Adrenal gland (tissue), 12 donors: ENCODE results near the gene RNF6. TPM values are rescaled to one million over a fixed set of nuclear protein-coding genes. Genes with fewer than 3 reads are reported as not detected.

Experiments used
- DNase-seq, 7 donors: peaks; one replicate each; pipeline ENCODE4 v3.0.0-alpha.2; 2019 to 2020
- H3K27ac ChIP-seq, 5 donors: fragments of 200-600 bp; sonication (generic) in 4 of 5; 1 replicate in 3 of 5; 2 replicates in 2 of 5; pipeline versions ENCODE4 v1.5.1 to v1.8.0; 2016 to 2020; ENCODE audit warnings: mild to moderate bottlenecking in 1 of 5
- H3K27me3 ChIP-seq: fragments of 200-600 bp; 2 replicates; pipeline ENCODE4 v1.8.0; 2021
- H3K36me3 ChIP-seq, 2 donors: fragments of 200-600 bp; replicated peaks in 1 of 2; 1 replicate in 1 of 2; 2 replicates in 1 of 2; pipeline versions ENCODE4 v1.5.1 to v1.8.0; 2018 to 2022
- H3K4me1 ChIP-seq, 2 donors: fragments of 200-600 bp; replicated peaks in 1 of 2; 1 replicate in 1 of 2; 2 replicates in 1 of 2; pipeline versions ENCODE4 v1.5.1 to v1.8.0; 2018 to 2021
- H3K4me3 ChIP-seq, 4 donors: fragments of 200-600 bp; sonication (generic) in 3 of 4; one replicate each; pipeline ENCODE4 v1.5.1; 2016 to 2018
- H3K9me3 ChIP-seq, 3 donors: fragments of 200-600 bp; sonication (generic) in 1 of 3; replicated peaks in 1 of 3; 1 replicate in 2 of 3; 2 replicates in 1 of 3; pipeline versions ENCODE4 v1.5.1 to v1.8.0; 2016 to 2021
- CTCF ChIP-seq, 6 experiments: fragments of 450-650 bp in 4 of 6; fragments of 200-600 bp in 2 of 6; sonication (generic) in 1 of 6; IDR thresholded peaks; 1 replicate in 5 of 6; 2 replicates in 1 of 6; pipeline versions ENCODE4 v1.5.1 to v1.8.0; 2016 to 2021; ENCODE audit warnings: antibody characterized with exemption in 6 of 6, mild to moderate bottlenecking in 2 of 6, moderate library complexity in 1 of 6
- POLR2A ChIP-seq, 2 donors: fragments of 450-650 bp; IDR thresholded peaks; one replicate each; pipeline ENCODE4 v1.6.1; 2017; ENCODE audit warnings: antibody characterized with exemption in 2 of 2, mild to moderate bottlenecking in 2 of 2, moderate library complexity in 1 of 2
- WGBS, 4 donors: extraction: QIAGEN DNeasy Blood & Tissue Kit in 2 of 4; methylation state at CpG; one replicate each; pipeline versions ENCODE4 v1.1.5 to v1.1.7; 2013 to 2017; 5-methylcytosine and 5-hydroxymethylcytosine counted together
- intact Hi-C, 2 donors: fragments of 100-400 bp; cut with DNase I; formaldehyde crosslinking; loops; one replicate each; pipeline versions ENCODE4 v1.14.1 to v1.15.0; 2022 to 2023
- polyA plus RNA-seq, 3 donors: library from polyadenylated mRNA; stranded (reverse); fragments of 200-250 nt in 2 of 3; fragments of 350-450 nt in 1 of 3; fragmentation: Illumina TruSeq in 1 of 3; extraction: RNeasy Lipid Tissue Mini Kit (QIAGEN cat#74804) in 1 of 3; gene quantifications; one replicate each; pipeline ENCODE4 v1.2.3, GENCODE V29; 2013 to 2014
- total RNA-seq, 9 donors: library from RNA; depleted of rRNA in 4 of 9; stranded (reverse); fragments of >200 nt in 4 of 9; fragments of 120-200 nt in 1 of 9; fragmentation: NEBNext Ultra II Directional in 1 of 9; extraction: Animal tissue kit (Norgen Biotek cat#: 25700) in 1 of 9; gene quantifications; one replicate each; pipeline versions ENCODE4 v1.1.0 to v1.2.4, GENCODE V29; 2013 to 2023
- donor health status: healthy with polysubstance abuse.
- donor health status: Bipolar disorder and iron deficiency.
- donor health status: DM: yes; HTN: yes; CAD: no.
- donor health status: DM: no; HTN: no; CAD: no.
- donor health status: DM: no; HTN: no; CAD: no.
- donor health status: DM: yes; HTN: yes; CAD: no.

The RNF6 gene
- total and polyA plus RNA-seq, 12 donors = 14.4 to 70.5 (median 31.4) TPM

DNA sequence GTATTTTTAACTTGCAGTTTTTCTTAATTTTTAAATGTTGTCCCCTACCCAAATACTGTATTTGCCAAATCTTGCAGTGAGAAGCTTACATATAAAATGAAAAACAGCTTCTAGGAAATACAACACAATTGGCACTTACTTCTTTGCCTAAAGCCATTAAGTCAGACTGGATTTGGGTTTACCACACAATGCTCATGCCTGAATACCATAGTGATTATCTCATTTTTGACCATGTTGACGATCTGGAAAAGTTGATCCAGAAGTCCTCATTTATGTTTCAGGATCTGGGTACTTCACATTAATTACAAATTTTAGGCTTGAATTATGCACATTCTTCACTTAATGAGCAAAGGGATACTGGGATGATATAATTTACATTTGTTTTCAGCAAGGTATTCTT lies 2.4 kb downstream of the RNF6 start:
- Histone ChIP-seq H3K36me3 (peaks cover 0 to 45% of the 10 kb centered on the region in 2 donors), H3K4me3 (no peak overlapping the region), H3K4me1 (peaks cover 11 to 26% of the 10 kb centered on the region in 2 donors), H3K27me3 (no peaks in the 10 kb centered on the region), H3K27ac (no peak overlapping the region), H3K9me3 (no peaks in the 10 kb centered on the region)
- TF ChIP-seq CTCF (IDR thresholded peaks at IDR 0.05) (no peak), POLR2A (IDR thresholded peaks at IDR 0.05) (no peak)
- no peak for DNase-seq
- 74 to 90% (median 84%) methylated on average over 1 of the region's 1 CpG for WGBS, 4 donors
- intact Hi-C loops = no loop called here

GRCh38 chr13:26216042-26216441 lies 6.1 kb downstream of the RNF6 start:
- 92 to 98% (median 94%) methylated on average over 2 of the region's 2 CpGs for WGBS, 4 donors
- H3K36me3 ChIP-seq = peaks cover 0 to 80% of the 10 kb centered on the region in 2 donors

GRCh38 chr13:26213982-26214381 lies 8.1 kb downstream of the RNF6 start:
- Histone ChIP-seq H3K27ac (no peak overlapping the region), H3K9me3 (no peaks in the 10 kb centered on the region), H3K4me3 (no peak overlapping the region), H3K27me3 (no peaks in the 10 kb centered on the region), H3K4me1 (no peaks in the 10 kb centered on the region), H3K36me3 (peaks cover 0 to 84% of the 10 kb centered on the region in 2 donors)
- intact Hi-C loops = no loop called here
- 88 to 95% (median 93%) methylated on average over 6 of the region's 6 CpGs for WGBS, 4 donors
- TF ChIP-seq CTCF (IDR thresholded peaks at IDR 0.05) = no peak
- no peak for TF ChIP-seq POLR2A (IDR thresholded peaks at IDR 0.05)
- no peak for DNase-seq

More at GRCh38 chr13:26216042-26216441, 6.1 kb downstream of the RNF6 start:
- H3K4me3 ChIP-seq = no peak overlapping the region
- H3K9me3 ChIP-seq = no peaks in the 10 kb centered on the region
- H3K27ac ChIP-seq = no peak overlapping the region
- peaks cover 10 to 20% of the 10 kb centered on the region in 2 donors for H3K4me1 ChIP-seq
- DNase-seq = no peak
- no peaks in the 10 kb centered on the region for H3K27me3 ChIP-seq
- TF ChIP-seq CTCF (IDR thresholded peaks at IDR 0.05) (no peak), POLR2A (IDR thresholded peaks at IDR 0.05) (no peak)
- intact Hi-C loops = no loop called here

- no peak overlapping the region for H3K4me3 ChIP-seq
- H3K27ac ChIP-seq = no peak overlapping the region
- H3K4me1 ChIP-seq = no peaks in the 10 kb centered on the region
- 79 to 93% (median 88%) methylated on average over 1 of the region's 1 CpG for WGBS, 4 donors
- no peak for DNase-seq
- intact Hi-C loops = no loop called here
- no peaks in the 10 kb centered on the region for H3K9me3 ChIP-seq
- H3K27me3 ChIP-seq = no peaks in the 10 kb centered on the region
- TF ChIP-seq CTCF (IDR thresholded peaks at IDR 0.05) = no peak
- no peak for TF ChIP-seq POLR2A (IDR thresholded peaks at IDR 0.05)
- H3K36me3 ChIP-seq = peaks cover 0 to 82% of the 10 kb centered on the region in 2 donors
Measured at GRCh38 chr13:26213345-26213744, 8.8 kb downstream of the RNF6 start.
